Sigmoid colon (tissue), 4 donors: Measurements from ENCODE around the gene SH3RF3.

Experiments used
- EP300 ChIP-seq, 4 donors: sonication (generic); formaldehyde crosslinking; IDR thresholded peaks; one replicate each; pipeline ENCODE4 v1.6.1; 2017; ENCODE audit warnings: antibody characterized with exemption in 4 of 4
- POLR2A ChIP-seq, 2 donors: fragments of 450-650 bp; IDR thresholded peaks; one replicate each; pipeline ENCODE4 v1.6.1; 2016; ENCODE audit warnings: antibody characterized with exemption in 2 of 2, mild to moderate bottlenecking in 2 of 2, moderate library complexity in 2 of 2
- POLR2AphosphoS5 ChIP-seq, 4 donors: sonication (generic); formaldehyde crosslinking; IDR thresholded peaks; one replicate each; pipeline ENCODE4 v1.6.1; 2017; ENCODE audit warnings: antibody characterized with exemption in 4 of 4
- TF ChIP-seq, protein P1 (sequence below), 4 experiments: fragments of 450-650 bp in 3 of 4; fragments of 200-600 bp in 1 of 4; IDR thresholded peaks; one replicate each; pipeline ENCODE4 v1.5.1; 2016 to 2019; ENCODE audit warnings: antibody characterized with exemption in 4 of 4, mild to moderate bottlenecking in 3 of 4, moderate library complexity in 2 of 4

DNA sequence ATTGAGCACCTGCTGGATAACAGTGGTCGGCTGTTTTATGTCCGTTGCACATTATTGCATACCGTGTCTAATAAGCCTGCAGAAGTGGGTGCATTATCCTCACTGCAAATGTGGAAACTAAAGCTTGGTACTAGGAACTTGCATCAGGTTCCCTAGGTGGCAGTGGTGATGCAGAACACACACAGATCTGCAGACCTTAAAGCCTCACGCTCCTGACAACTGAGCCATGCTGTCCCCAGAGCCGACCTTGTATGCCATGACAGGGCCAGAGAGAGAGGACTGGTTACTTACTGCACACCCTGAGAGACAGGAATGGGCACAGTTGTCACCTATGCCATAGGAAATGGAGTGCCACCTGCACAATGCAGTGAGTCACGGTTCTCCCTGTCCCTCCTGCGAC is 151.8 kb downstream of the SH3RF3 start:
- TF ChIP-seq POLR2AphosphoS5 (IDR thresholded peaks at IDR 0.05) (no peak), EP300 (IDR thresholded peaks at IDR 0.05) (no peak), POLR2A (IDR thresholded peaks at IDR 0.05) (no peak)
- TF ChIP-seq, protein P1, sequence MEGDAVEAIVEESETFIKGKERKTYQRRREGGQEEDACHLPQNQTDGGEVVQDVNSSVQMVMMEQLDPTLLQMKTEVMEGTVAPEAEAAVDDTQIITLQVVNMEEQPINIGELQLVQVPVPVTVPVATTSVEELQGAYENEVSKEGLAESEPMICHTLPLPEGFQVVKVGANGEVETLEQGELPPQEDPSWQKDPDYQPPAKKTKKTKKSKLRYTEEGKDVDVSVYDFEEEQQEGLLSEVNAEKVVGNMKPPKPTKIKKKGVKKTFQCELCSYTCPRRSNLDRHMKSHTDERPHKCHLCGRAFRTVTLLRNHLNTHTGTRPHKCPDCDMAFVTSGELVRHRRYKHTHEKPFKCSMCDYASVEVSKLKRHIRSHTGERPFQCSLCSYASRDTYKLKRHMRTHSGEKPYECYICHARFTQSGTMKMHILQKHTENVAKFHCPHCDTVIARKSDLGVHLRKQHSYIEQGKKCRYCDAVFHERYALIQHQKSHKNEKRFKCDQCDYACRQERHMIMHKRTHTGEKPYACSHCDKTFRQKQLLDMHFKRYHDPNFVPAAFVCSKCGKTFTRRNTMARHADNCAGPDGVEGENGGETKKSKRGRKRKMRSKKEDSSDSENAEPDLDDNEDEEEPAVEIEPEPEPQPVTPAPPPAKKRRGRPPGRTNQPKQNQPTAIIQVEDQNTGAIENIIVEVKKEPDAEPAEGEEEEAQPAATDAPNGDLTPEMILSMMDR (IDR thresholded peaks at IDR 0.05): no peak
